GM18870 (cell line): ENCODE results near the gene MPST.
"Not testable (repeated sequence)": the region's sequence is repeated elsewhere in the genome, so short reads cannot be mapped to it uniquely, and the experiment has no call there.

Experiments used
- ATAC-seq: cut with Tn5 transposase; IDR thresholded peaks from one replicate; pipeline ENCODE4 v1.9.1; 2021; ENCODE audit warnings: moderate library complexity; ENCODE audit not compliant: unreplicated experiment

The MPST gene

GRCh38 chr22:37019309-37020191, at the start of gene MPST, which contains the start of gene TST:
Gene MPST (plus strand): TSS chr22:37019742. CDS start chr22:37019837, 95 bp downstream.
Gene TST (minus strand): TSS chr22:37019447. CDS start chr22:37018732, 715 bp downstream.
- no peak for ATAC-seq

- ATAC-seq: no peak
These were observed 48.0 kb upstream of the MPST start for GRCh38 chr22:36971341-36972125.

- no peak for ATAC-seq
These were observed 42.9 kb upstream of the MPST start for GRCh38 chr22:36976606-36977005.

- ATAC-seq: no peak
These were observed 42.1 kb upstream of the MPST start for GRCh38 chr22:36977401-36977861.

- ATAC-seq: peak; percentile 50
These were observed 41.4 kb upstream of the MPST start for GRCh38 chr22:36977947-36978660.

GRCh38 chr22:36979016-36979910, 40.3 kb upstream of the MPST start:
- no peak for ATAC-seq

GRCh38 chr22:36981247-36981775, 38.2 kb upstream of the MPST start:
- no peak for ATAC-seq

- ATAC-seq: no peak
These were observed 37.4 kb upstream of the MPST start for GRCh38 chr22:36982136-36982535.

- no peak for ATAC-seq
These were observed 34.2 kb upstream of the MPST start for GRCh38 chr22:36985211-36985889.

- ATAC-seq: no peak
These were observed 33.2 kb upstream of the MPST start for GRCh38 chr22:36986242-36986821.

GRCh38 chr22:36988075-36988832, 31.3 kb upstream of the MPST start:
- ATAC-seq: no peak

- ATAC-seq: not testable (repeated sequence)
These were observed 30.5 kb upstream of the MPST start for GRCh38 chr22:36989012-36989411.

GRCh38 chr22:36990457-36990856, 29.1 kb upstream of the MPST start:
- no peak for ATAC-seq

- ATAC-seq: no peak
These were observed 28.3 kb upstream of the MPST start for GRCh38 chr22:36991206-36991605.

- no peak for ATAC-seq
These were observed 21.8 kb upstream of the MPST start for GRCh38 chr22:36997746-36998145.

- ATAC-seq: no peak
These were observed 20.8 kb upstream of the MPST start for GRCh38 chr22:36998620-36999351.

GRCh38 chr22:36999463-36999862, 20.1 kb upstream of the MPST start:
- ATAC-seq: no peak
